GM19455 (cell line): Measurements from ENCODE around the gene KRTAP13-4.

Experiments used
- ATAC-seq: cut with Tn5 transposase; IDR thresholded peaks from one replicate; pipeline ENCODE4 v1.9.1; 2021; ENCODE audit not compliant: unreplicated experiment

The KRTAP13-4 gene, protein sequence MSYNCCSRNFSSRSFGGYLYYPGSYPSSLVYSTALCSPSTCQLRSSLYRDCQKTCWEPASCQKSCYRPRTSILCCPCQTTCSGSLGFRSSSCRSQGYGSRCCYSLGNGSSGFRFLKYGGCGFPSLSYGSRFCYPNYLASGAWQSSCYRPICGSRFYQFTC

DNA sequence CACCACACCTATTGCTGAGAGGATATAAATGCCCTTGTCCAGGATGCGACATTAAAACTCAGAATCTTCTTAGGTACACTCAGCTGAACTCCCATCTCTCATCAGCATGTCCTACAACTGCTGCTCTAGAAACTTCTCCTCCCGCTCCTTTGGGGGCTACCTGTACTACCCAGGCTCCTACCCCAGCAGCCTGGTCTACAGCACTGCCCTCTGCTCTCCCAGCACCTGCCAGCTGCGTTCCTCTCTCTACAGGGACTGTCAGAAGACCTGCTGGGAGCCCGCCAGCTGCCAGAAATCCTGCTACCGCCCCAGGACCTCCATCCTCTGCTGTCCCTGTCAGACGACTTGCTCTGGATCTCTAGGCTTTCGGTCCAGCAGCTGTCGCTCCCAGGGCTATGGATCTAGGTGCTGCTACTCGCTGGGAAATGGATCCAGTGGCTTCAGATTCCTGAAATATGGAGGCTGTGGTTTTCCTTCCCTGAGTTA is at the start of gene KRTAP13-4:
KRTAP13-4 (plus strand) TSS at position 51 of the 486 bp plus-strand sequence; CDS start at position 107, 56 bp downstream.
- ATAC-seq, result no peak

DNA sequence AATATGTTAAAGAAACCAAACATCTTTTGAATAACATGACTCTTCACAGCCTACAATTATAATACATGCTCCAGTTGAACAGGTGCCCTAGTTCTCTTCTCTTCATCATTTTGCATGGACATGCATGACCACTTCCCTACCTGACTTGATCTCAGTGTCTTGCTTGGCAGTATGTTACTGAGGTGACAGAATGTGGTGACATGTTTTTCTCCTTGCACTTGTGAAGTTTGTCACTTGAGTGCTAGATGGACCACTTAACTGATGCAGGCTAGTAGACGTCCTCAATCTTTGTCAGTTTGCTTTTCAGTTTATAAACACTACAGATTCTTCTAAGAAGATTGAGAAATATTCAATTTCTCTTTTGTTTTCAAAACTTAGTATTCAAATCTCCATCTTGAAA is 47.8 kb upstream of the KRTAP13-4 start:
- ATAC-seq, result no peak

DNA sequence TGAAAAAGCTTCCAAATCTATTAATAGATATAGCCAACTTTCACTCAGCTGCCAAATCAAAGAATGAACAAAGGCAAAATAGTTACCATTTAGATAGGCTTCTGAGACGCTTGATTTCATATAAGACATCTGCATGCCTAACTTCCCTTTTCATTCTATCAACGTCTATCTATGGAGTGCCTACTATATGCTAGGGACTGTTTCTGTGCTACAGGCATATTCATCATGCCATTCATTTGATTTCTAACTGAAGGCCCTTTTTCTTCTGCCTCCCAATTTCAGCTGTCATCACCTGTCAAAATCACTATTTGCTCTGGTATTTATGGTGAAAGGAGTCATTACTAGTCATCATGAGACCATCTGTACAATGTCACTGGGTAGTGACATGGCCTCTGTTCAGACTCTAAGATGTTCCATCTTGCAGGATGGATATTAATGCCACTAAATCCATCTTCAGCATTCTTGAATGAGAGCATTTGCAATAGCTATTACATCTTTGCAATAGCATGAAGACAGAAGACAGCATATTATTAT is 38.5 kb upstream of the KRTAP13-4 start:
- ATAC-seq, result no peak

DNA sequence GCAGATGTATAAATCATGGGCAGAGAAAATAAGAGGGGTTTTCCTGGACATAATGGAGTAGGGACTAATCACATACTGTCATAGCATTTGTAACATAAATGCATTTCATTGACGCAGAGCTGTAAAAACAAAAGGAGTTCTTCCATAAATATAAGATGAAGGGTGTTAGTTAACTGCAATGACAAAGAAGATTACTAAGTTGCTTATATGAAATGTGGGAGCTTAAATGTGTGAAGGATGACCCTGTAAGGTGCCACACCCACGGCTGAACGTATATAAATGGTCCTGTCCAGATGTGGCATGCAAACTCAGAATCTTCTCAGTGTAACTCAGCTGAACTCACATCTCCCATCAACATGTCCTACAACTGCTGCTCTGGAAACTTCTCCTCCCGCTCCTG is 34.3 kb upstream of the KRTAP13-4 start, which contains the start of gene KRTAP13-1:
KRTAP13-1 (plus strand) TSS at position 301 of the 400 bp plus-strand sequence; CDS start at position 357, 56 bp downstream.
- ATAC-seq, result no peak

DNA sequence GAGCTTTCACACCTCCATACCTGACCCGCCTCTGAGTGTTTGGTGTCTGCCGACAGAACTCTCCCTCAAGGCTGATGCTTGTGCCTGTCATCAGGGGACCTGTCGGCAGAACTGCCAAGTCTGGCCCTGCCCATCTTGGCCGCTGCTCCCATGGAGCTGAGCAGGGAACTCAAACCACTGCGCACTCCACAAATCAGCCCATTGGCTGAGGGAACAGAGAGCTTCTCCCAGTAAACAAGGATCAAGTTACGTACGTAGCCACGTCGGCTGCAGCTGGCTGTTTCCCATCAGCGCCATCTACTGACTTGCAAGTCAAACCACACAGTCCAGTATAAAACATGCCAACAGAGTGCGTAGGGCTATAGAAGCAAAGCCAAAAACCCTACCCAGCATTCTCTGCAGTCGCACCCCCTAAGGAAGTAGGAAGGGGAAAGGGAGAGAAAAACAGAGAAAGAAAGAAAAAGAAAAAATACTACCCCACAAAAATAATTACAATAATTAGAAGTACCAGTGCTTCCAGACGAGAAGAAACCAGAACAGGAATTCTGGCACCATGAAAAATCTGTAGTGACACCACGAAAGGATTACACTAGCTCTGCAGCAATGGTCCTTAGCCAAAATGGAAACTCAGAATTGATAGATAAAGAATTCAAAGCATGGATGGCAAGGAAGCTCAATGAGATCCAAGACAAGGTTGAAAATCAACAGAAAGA is 21.1 kb upstream of the KRTAP13-4 start:
- ATAC-seq, result no peak

DNA sequence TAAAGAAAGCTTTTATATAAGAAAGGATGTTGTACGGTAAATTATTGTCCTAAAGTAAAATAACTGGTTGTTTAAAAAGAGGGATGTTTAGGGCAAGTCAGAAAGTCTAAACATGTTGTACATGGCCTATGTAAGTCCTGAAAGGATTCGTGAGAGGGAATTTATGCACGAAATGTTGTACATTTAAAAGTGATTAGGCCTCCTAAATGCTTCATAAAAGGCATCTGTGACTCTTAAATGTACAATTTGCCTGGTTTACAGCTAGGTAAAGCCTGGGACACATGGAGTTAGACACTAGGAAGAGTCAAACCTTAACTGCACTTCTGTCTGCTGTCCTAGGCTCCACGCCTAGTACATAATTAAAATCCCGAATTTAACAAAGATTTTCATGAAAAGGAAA is 14.0 kb upstream of the KRTAP13-4 start:
- no peak for ATAC-seq

DNA sequence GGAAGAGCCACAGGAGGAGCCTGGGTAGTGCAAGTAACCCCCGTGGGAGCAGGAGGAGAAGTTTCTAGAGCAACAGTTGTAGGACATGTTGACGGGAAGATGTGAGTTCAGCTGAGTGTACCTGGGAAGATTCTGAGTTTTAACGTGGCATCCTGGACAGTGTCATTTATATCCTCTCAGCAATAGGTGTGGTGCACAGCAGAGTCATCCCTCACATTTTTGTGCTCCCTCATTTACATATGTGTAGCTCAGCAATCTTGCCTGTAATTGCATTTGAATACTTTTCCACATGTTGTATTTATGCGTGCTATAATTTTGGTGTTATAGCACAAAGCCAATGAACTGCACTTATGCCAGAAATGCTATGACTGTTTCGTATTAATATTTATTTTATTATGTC is 4.2 kb upstream of the KRTAP13-4 start, which contains the start of gene KRTAP13-3:
KRTAP13-3 (minus strand) TSS at position 101 of the 400 bp plus-strand sequence; CDS start at position 87, 14 bp downstream.
- ATAC-seq, result no peak

DNA sequence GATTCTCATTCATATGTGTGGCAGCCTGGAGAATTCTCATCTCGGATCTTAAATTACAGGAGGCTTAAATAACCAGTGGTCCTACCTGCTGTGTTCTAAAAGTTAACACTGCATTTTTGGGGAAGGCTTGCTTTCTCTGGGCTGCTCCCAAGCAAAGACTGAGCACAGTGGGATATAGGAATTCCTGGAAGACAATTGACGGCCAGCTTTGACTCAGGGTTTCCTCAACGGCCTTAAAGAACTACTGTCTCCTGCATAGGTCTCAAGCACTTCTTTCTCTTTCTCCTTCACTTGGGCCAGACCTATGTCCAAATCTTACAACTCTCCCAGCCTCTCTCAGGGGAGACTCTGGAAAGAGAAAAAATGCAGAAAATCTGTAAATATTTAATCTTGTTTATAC is 3.3 kb upstream of the KRTAP13-4 start:
- no peak for ATAC-seq

DNA sequence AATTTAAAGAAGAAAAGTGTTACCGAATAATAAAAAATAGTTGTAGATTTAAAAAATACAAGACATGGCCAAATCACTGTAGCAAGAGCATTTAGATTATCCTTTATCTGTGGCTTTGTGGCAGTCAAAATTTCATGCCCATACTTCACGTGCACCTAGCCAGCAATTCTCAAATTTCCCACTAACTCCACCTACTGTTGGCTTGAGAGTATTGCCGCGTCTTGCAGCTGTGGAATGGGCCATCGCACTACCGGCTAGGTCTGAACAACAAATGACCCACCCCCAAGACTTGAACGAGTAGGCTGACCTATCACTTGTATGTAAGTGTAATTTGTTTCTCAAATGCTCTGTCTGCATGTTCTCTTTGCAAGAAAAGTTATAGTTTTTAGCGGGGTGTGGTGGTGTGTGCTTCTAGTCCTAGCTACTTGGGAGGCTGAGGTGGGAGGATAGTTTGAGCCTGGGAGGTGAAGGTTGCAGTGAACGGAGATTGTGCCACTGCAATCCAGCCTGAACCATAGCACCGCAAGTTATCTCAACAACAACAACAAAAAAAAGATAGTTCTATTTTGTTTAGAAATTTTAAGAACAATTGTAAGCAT is 4.1 kb downstream of the KRTAP13-4 start:
- no peak for ATAC-seq

DNA sequence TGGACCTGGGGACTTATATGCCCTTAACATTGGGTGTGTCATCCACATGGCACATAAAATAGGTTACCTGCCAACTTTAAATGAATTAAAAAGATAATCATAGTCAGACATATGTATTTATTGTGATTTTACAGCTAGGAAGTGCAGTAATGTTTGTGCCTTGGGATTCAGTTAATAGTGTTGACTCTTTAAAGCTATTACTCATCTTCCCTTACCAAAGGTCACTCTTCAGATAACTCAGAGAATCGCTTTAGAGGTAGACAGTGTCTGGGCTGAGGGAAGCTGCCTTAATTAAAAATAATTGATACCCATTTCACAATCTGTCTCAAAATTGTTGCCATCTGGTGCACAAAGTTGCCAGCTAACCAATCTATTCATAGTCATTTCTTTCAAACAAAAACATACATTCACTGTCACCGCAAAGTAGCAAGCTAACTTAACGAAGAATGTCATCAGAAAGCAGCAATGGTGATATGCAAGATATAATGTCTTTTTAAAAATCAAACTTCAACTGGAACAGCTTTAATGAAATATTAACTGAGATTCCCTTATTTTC is 7.1 kb downstream of the KRTAP13-4 start:
- no peak for ATAC-seq

DNA sequence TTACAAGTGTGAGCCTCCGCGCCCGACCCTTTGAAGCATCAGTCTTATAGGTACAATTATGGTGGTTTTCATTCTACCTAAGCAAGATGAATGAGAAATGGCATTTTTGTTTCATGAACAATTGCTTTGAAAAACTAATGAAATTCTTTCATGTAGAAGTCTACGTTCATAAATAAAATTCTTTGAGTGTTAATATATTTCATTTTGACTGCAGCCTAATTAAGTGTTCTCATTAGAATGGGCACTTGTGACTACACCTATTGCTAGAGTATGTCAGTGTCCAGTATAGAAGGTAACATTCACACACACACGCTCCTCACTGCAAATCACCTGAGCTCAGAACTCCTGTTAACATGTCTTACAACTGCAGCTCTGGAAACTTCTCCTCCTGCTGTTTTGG is 10.0 kb downstream of the KRTAP13-4 start, which contains the start of gene KRTAP15-1:
KRTAP15-1 (plus strand) TSS at position 301 of the 400 bp plus-strand sequence; CDS start at position 354, 53 bp downstream.
- no peak for ATAC-seq

DNA sequence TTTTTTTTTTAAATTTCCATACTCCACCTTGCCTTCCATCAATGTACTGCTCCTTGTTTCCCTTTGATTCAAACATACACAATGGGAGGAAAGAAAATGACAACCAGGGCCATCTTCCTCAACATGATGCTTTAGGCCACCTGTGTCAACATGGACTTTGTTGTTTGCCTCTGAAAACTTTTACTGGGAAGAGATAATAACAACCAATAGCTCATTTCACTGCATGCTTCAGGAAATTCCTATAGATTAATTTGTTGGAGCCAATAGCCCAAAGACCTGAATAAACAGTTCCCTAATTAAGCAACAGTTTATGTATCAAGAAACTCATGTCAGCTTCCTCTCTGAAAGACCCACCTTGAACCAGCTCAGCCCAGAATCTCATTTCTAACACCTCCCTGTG is 13.2 kb downstream of the KRTAP13-4 start:
- ATAC-seq, result no peak

DNA sequence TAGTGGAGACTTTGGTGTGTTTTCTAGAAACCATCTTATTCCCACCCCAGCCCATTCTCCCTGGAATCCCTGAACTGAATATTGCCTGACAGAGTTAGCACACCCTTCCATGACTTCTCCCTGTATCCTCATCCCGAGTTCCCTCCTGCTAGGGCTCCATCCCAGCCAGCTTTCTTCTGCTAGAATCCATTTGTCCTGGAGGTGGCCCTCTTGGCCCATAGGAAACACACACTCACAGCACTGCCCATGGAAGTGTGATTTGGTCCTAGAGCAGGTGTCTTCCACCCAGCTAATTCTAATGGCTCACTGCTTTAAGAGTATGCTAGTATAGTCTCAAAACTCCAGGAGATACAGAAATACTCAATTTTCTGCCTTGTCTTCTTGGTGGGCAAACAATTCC is 14.2 kb downstream of the KRTAP13-4 start:
- no peak for ATAC-seq

DNA sequence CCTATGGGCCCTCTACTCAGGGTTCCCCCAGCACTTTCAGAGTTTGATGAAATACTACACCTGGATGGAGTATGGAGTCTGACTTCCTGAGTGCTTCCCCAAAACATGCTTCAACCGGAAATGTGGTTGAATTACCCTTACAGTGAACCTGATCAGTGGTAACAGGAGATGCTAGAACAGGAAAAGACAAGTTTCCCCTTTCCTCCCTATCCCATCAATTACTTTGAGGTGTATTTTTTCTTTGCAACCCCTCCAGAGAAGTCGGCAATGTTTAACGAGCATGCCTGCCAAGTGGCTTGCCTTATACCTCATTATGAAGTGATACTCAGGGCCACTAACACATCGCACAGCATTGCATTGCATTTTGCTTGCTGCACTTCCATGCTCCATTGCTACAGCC is 17.0 kb downstream of the KRTAP13-4 start:
- no peak for ATAC-seq

DNA sequence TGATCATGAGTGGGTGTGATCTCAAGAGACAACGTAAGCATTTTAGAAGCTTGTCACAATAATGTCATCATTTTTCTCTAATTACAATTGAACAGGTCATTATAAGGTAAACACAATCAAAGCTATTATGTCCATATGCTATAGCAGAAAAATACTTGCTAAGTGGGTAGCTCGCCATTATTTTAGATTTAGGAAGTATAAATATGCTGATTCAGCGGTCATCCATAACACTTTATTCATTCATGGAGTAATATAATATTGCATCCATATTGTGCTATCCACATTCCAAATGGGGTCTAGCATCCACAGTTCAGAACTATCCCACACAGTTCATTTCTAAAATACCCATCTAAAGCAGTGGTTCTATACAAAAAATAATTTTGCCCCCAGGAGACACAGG is 18.5 kb downstream of the KRTAP13-4 start:
- ATAC-seq, result no peak

DNA sequence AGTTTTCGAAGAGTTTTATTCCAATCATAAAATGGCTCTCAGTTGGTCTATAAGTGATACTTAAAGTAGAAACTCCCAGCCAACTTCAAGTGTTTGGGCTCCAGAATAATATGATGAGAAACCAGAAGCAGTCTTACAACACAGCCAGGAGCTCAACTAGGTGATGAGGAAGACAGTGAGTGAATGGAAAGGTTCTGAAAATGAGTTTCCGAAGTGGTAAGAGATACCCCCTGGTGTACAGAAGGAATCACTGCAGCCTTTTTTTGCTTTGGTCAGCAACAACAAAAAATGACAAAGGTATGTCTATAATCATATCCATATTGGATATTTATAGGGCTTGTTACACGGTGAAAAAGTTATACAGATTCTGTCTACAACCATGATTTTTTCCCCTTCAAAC is 33.7 kb downstream of the KRTAP13-4 start:
- no peak for ATAC-seq

DNA sequence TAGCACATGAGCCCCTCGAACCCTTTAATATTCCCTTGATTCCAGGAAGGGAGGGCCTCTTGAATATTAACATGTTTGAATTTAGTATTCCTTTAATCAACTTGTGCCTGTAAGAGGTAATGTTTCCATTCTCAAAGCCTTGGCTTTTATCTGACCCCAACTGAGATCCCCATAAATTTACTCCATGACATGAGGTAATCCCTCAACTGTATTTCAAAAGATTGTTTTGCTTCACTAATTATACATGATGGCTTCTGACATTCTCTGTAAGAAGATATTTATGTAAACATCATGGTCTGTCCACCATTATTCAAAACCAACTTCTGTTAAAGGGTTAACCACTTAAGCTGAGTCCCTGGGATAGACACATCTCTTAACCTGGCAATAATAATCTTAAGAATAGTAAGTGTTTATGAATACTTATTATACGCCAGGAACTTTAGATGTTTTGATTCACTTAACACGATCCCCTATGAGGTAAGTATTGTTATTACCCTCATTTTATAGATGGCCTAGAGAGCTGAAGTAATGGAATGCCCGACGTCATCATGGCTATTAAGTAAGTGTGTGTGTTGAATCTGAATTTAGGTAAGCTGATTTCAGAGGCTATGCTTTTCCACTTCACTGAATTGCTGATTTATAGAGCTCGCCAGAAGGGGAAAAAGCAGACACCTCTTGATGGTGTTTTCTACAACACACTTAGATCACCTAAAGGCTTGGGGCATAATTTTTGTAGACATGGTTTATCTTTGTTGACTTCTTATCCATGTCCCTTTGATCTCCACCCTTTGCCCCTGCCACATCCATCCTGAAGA is 39.1 kb downstream of the KRTAP13-4 start:
- ATAC-seq, result no peak

DNA sequence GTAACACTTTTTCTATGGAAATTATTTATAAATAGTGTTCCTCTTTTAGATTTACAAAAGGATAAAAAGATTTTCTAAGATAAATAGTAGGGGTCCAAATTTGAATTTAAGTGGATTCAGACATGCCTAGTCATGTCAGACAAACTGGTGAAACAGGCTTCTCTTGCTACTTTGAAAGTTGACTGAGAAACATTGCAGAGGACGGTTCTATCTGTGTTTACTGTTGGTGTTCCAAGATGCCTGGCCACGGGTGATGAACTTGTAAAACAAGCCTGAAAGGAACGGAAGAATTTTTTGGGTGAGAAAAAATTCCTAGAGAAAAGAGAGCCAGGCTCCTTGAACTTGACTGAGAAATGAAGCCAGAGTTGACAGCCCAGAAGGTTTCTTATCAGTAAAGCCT is 48.0 kb downstream of the KRTAP13-4 start:
- ATAC-seq, result no peak

DNA sequence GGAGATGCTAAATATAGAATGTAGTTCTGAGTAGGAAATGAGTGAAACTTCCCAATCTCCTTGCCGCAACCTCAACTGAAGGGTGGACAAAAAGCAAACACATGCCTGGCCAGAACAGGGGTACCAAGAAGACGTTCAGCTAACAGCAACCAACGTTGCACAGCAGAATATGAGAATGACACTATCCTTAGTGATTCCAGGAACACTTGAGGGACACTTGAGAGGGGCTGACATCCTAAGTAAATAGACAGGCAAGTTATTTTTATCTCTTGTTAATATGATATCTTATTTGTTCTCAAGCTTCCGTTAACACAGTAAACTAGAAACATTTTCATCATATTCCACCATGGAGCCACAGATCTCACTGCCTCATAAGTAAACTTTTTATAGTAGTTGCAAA is 49.2 kb downstream of the KRTAP13-4 start:
- ATAC-seq, result no peak

DNA sequence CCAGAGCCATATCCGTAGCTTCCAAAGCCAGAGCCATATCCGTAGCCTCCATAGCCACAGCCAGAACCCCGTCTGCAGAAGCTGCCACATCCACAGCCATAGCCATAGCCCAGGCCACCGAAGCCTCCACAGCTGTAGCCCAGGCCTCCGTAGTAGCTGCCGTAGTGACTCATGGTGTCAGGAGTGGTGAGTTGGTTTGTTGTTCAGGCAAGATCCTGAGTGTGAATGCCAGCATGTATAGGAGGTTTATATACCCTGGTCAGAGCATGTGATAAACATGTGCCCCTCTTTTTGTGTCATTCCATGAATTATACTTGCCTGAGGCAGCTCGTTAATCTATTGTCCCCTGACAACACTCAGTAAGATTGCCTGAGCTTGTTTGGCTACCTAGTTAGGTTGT is 50.1 kb downstream of the KRTAP13-4 start, which contains the start of gene KRTAP19-1:
KRTAP19-1 (minus strand) TSS at position 223 of the 400 bp plus-strand sequence; CDS start at position 173, 50 bp downstream.
- no peak for ATAC-seq
